Endothelial cell of umbilical vein (primary cell): ENCODE results near the gene WDR5. TPM values are rescaled to one million over a fixed set of nuclear protein-coding genes. Genes with fewer than 3 reads are reported as not detected.

Experiments
- BruUV-seq: library from RNA; stranded (reverse); fragments of 400-500 nt; replicated peaks from 2 replicates; lab custom pipeline; 2021; lab: Mats Ljungman, UMichigan
- CTCF ChIA-PET: fragments of 300-600, 350-600 bp; sonication (Branson Sonifier 250); formaldehyde crosslinking; loops from one replicate; lab custom pipeline; 2021; ENCODE audit warnings: antibody characterized with exemption, inconsistent platforms; lab: Charles Lee
- POLR2A ChIA-PET: fragments of 300-600, 350-600 bp; sonication (Branson Sonifier 250); formaldehyde crosslinking; loops from one replicate; lab custom pipeline; 2021; ENCODE audit warnings: antibody characterized with exemption, inconsistent platforms; lab: Charles Lee
- DNase-seq: peaks from one replicate; pipeline ENCODE4 v3.0.0-alpha.2; 2011; ENCODE audit warnings: low read depth, low spot score
- FAIRE-seq: peaks from 2 replicates; lab custom pipeline; 2011; peaks lifted over from hg19 to GRCh38; lab: Jason Lieb, UNC
- H2AFZ ChIP-seq: 2 replicates; pipeline ENCODE4 v1.6.0; 2012; ENCODE audit warnings: low read depth, low read length, control low read depth, inconsistent platforms
- H3K27ac ChIP-seq: 2 replicates; pipeline ENCODE4 v1.5.1; 2011; ENCODE audit warnings: low read depth, mild to moderate bottlenecking, control low read depth, low read length, moderate library complexity; ENCODE audit not compliant: insufficient read depth
- H3K27me3 ChIP-seq, 2 experiments: 2 replicates each; pipeline versions ENCODE4 v1.6.0 to v1.6.1; 2011; ENCODE audit warnings: low read length in 2 of 2, mixed read lengths in 1 of 2; ENCODE audit not compliant: control insufficient read depth in 2 of 2, insufficient read depth in 2 of 2
- H3K36me3 ChIP-seq, 2 experiments: 2 replicates in 1 of 2; 3 replicates in 1 of 2; pipeline ENCODE4 v1.5.1; 2011; ENCODE audit warnings: low read length in 2 of 2, mild to moderate bottlenecking in 1 of 2, moderate library complexity in 1 of 2; ENCODE audit not compliant: control insufficient read depth in 2 of 2, insufficient read depth in 2 of 2; ENCODE audit errors: extremely low read depth in 1 of 2
- H3K4me1 ChIP-seq: 3 replicates; pipeline ENCODE4 v1.5.1; 2011; ENCODE audit warnings: mild to moderate bottlenecking, low read length; ENCODE audit not compliant: control insufficient read depth, insufficient read depth; ENCODE audit errors: extremely low read depth
- H3K4me2 ChIP-seq: 2 replicates; pipeline ENCODE4 v1.6.1; 2011; ENCODE audit warnings: low read length, control low read depth, mixed read lengths; ENCODE audit not compliant: insufficient read depth
- H3K4me3 ChIP-seq, 3 experiments: fragments of 200-600 bp in 1 of 3; sonication (generic), shearing (Covaris generic) in 1 of 3; replicated peaks in 1 of 3; 2 replicates each; pipeline ENCODE4 v1.5.1; 2011 to 2016; ENCODE audit warnings: control low read depth in 3 of 3, low read length in 3 of 3, mild to moderate bottlenecking in 2 of 3, inconsistent platforms in 1 of 3, low read depth in 1 of 3, moderate library complexity in 1 of 3; ENCODE audit not compliant: insufficient read depth in 1 of 3
- H3K79me2 ChIP-seq: 2 replicates; pipeline ENCODE4 v1.6.0; 2012; ENCODE audit warnings: low read length, inconsistent platforms; ENCODE audit not compliant: control insufficient read depth, insufficient read depth
- H3K9ac ChIP-seq: replicated peaks from 2 replicates; pipeline ENCODE3; 2011; ENCODE audit warnings: low read length, control low read depth; ENCODE audit not compliant: insufficient read depth; ENCODE audit errors: extremely low read depth
- H3K9me1 ChIP-seq: replicated peaks from 3 replicates; pipeline ENCODE4 v1.6.0; 2011; ENCODE audit warnings: mild to moderate bottlenecking, low read length; ENCODE audit not compliant: control insufficient read depth, insufficient read depth; ENCODE audit errors: extremely low read depth
- H3K9me3 ChIP-seq: replicated peaks from 2 replicates; pipeline ENCODE4 v1.5.1; 2012; ENCODE audit warnings: low read length, inconsistent platforms; ENCODE audit not compliant: control insufficient read depth, insufficient read depth
- H4K20me1 ChIP-seq: replicated peaks from 2 replicates; pipeline ENCODE3; 2011; ENCODE audit warnings: mild to moderate bottlenecking, low read length; ENCODE audit not compliant: control insufficient read depth, insufficient read depth; ENCODE audit errors: extremely low read depth
- CTCF ChIP-seq, 2 donors: IDR thresholded peaks; 1 replicate in 1 of 2; 2 replicates in 1 of 2; pipeline ENCODE4 v1.5.1; 2011; ENCODE audit warnings: low read length in 2 of 2, mild to moderate bottlenecking in 2 of 2, moderate library complexity in 2 of 2, control low read depth in 1 of 2, inconsistent platforms in 1 of 2, low read depth in 1 of 2; ENCODE audit not compliant: insufficient read depth in 1 of 2; ENCODE audit errors: extremely low read depth in 1 of 2
- EZH2 ChIP-seq: IDR thresholded peaks from 2 replicates; pipeline ENCODE4 v1.6.1; 2012; ENCODE audit warnings: borderline replicate concordance, low read depth, mild to moderate bottlenecking, moderate library complexity, low read length, inconsistent platforms; ENCODE audit not compliant: severe bottlenecking
- MYC ChIP-seq: IDR thresholded peaks from one replicate; pipeline ENCODE4 v1.6.1; 2011; ENCODE audit warnings: mild to moderate bottlenecking, low read depth, low read length
- dilution Hi-C: fragments of 300-500 bp; cut with MboI; formaldehyde crosslinking; loops from one replicate; pipeline ENCODE4 v1.15.0; 2019; ENCODE audit warnings: low sequenced_read_pairs; ENCODE audit not compliant: extremely low pct_ligation_motif_present
- intact Hi-C: fragments of 100-400 bp; cut with micrococcal nuclease; formaldehyde crosslinking; loops from one replicate; pipeline ENCODE4 v1.10.0; 2022
- polyA plus RNA-seq, 4 experiments: library from polyadenylated mRNA; depleted of rRNA in 3 of 4; stranded (reverse) in 3 of 4; unstranded in 1 of 4; fragments of >200 nt; gene quantifications; 2 replicates each; pipeline versions ENCODE4 v1.2.1 to v1.2.3, GENCODE V29; 2011 to 2012; ENCODE audit warnings: missing spikeins in 1 of 4
- total RNA-seq: library from RNA; stranded (reverse); gene quantifications from 2 replicates; pipeline ENCODE4 v1.2.3, GENCODE V29; 2021

WDR5 gene
- total and polyA plus RNA-seq, 2 donors (not counting 3 experiments of a cell fraction or from before 2014, with no cell fraction given): 32.1 to 42.5 TPM

GRCh38 chr9:134089972-134090371, 45.9 kb upstream of the WDR5 start:
- no peak for FAIRE-seq
- intact Hi-C loops: no loop called here

GRCh38 chr9:134099123-134099761, 36.6 kb upstream of the WDR5 start:
- Histone ChIP-seq H3K4me3 (no peak overlapping the region), H3K4me1 (no peaks in the 10 kb centered on the region), H3K27me3 (peaks cover 0 to 3% of the 10 kb centered on the region in 2 experiments), H3K79me2 (no peaks in the 10 kb centered on the region), H3K36me3 (no peaks in the 10 kb centered on the region), H2AFZ (no peak overlapping the region), H3K27ac (no peak overlapping the region), H3K9me3 (no peaks in the 10 kb centered on the region), H3K9ac (no peak overlapping the region), H4K20me1 (no peaks in the 10 kb centered on the region), H3K4me2 (no peak overlapping the region), H3K9me1 (no peaks in the 10 kb centered on the region)
- FAIRE-seq: no peak
- DNase-seq: peak; percentile 39
- dilution Hi-C loops: no loop called here
- CTCF ChIA-PET: interaction anchor here (0.5 to 2.1 kb wide), 14 partner anchors 9 to 567 kb away, joined by 3 to 12 read pairs (median 4); partner anchors contain the start of gene WDR5
- TF ChIP-seq CTCF (IDR thresholded peaks at IDR 0.05; ENCODE audit: extremely low read depth in 1 of 2, insufficient read depth in 1 of 2, low read depth in 1 of 2, low read length in 2 of 2) (peak; percentile 63 to 75), EZH2 (no peak)
- intact Hi-C loops: loop anchor here (1.0 kb wide), 3 partner anchors 22 to 317 kb away; no protein-coding TSS in a partner anchor
- no TSS peak for BruUV-seq
- POLR2A ChIA-PET: no interaction called here

More at GRCh38 chr9:134089972-134090371, 45.9 kb upstream of the WDR5 start:
- no TSS peak for BruUV-seq
- Histone ChIP-seq H2AFZ (no peak overlapping the region), H3K9ac (no peak overlapping the region), H3K4me3 (no peak overlapping the region), H3K4me2 (no peak overlapping the region), H3K36me3 (no peaks in the 10 kb centered on the region), H3K27ac (no peak overlapping the region), H3K79me2 (no peaks in the 10 kb centered on the region), H3K4me1 (no peaks in the 10 kb centered on the region), H3K9me3 (no peaks in the 10 kb centered on the region), H4K20me1 (no peaks in the 10 kb centered on the region), H3K9me1 (no peaks in the 10 kb centered on the region), H3K27me3 (peaks cover 4 to 10% of the 10 kb centered on the region in 2 experiments)
- CTCF ChIA-PET: no interaction called here
- dilution Hi-C loops: no loop called here
- no peak for DNase-seq
- TF ChIP-seq EZH2 (no peak), MYC (no peak)
- POLR2A ChIA-PET: no interaction called here
